A549 (cell line): ENCODE results near the gene AGAP9. TPM values are rescaled to one million over a fixed set of nuclear protein-coding genes. Genes with fewer than 3 reads are reported as not detected.
A peak's percentile ranks its signal among the peaks of the same experiment; 100 is the strongest.
"Not testable (repeated sequence)": the region's sequence is repeated elsewhere in the genome, so short reads cannot be mapped to it uniquely, and the experiment has no call there.

Source experiments
- ATAC-seq, 2 experiments: fragments of 200-7000 bp in 1 of 2; fragments of >200 bp in 1 of 2; cut with Nextera tagmentation in 1 of 2; cut with Tn5 transposase in 1 of 2; 3 replicates each; pipeline versions ENCODE4 v1.8.0 to v1.9.1; 2018 to 2020; ENCODE audit warnings: mild to moderate bottlenecking in 1 of 2, moderate library complexity in 1 of 2
- CTCF ChIA-PET: fragments of 300-600 bp; sonication (Branson Sonifier 250); formaldehyde crosslinking; extraction: SDS; loops from one replicate; lab custom pipeline; 2021; ENCODE audit warnings: antibody characterized with exemption, inconsistent platforms; lab: Yijun Ruan, JAX
- POLR2A ChIA-PET: fragments of 350-600 bp; formaldehyde crosslinking; extraction: SDS; loops from one replicate; lab custom pipeline; 2021; ENCODE audit warnings: antibody characterized with exemption, inconsistent platforms; lab: Yijun Ruan, JAX
- DNase-seq, 2 experiments: peaks; one replicate each; pipeline versions ENCODE4 v3.0.0 to v3.0.0-alpha.2; 2011 to 2016; ENCODE audit warnings: low read depth in 1 of 2, low spot score in 1 of 2
- FAIRE-seq: peaks from 2 replicates; lab custom pipeline; 2011; peaks lifted over from hg19 to GRCh38; lab: Jason Lieb, UNC
- H3K27ac ChIP-seq, 2 experiments: fragments of >200 bp; sonication (Bioruptor Twin); formaldehyde crosslinking; 3 replicates each; pipeline ENCODE4 v1.5.1; 2016 to 2017
- H3K4me1 ChIP-seq: fragments of >200 bp; sonication (Bioruptor Twin); formaldehyde crosslinking; 3 replicates; pipeline ENCODE4 v1.6.1; 2016
- H3K4me2 ChIP-seq: fragments of >200 bp; sonication (Bioruptor Twin); formaldehyde crosslinking; 3 replicates; pipeline ENCODE4 v1.6.1; 2016
- H3K4me3 ChIP-seq: fragments of >200 bp; sonication (Bioruptor Twin); formaldehyde crosslinking; 3 replicates; pipeline ENCODE4 v1.5.1; 2016
- H3K9me3 ChIP-seq: fragments of >200 bp; sonication (Bioruptor Twin); formaldehyde crosslinking; 3 replicates; pipeline ENCODE4 v1.6.1; 2016
- WGBS: methylation state at CpG from one replicate; pipeline ENCODE4 v1.1.6; 2017; ENCODE audit errors: missing lambda C conversion rate; 5-methylcytosine and 5-hydroxymethylcytosine counted together
- polyA plus RNA-seq, 4 experiments: library from polyadenylated mRNA; depleted of rRNA in 3 of 4; stranded (reverse); fragments of >200 nt; fragmentation: RNase III in 1 of 4; extraction: RNeasy Plus Mini Kit Qiagen cat#74134 plus additional on column Dnase treatment in 1 of 4; gene quantifications; 2 replicates in 3 of 4; 3 replicates in 1 of 4; pipeline ENCODE4 v1.2.3, GENCODE V29; 2011 to 2017

Gene AGAP9
- polyA plus RNA-seq, 2 of the 4 experiments (the other 2 are of a cell fraction) = 5.1 to 14.3 TPM

GRCh38 chr10:47494226-47494625 is 29.2 kb downstream of the AGAP9 start:
- CTCF ChIA-PET, H3K4me3 ChIP-seq, FAIRE-seq, H3K4me1 ChIP-seq, ATAC-seq, H3K4me2 ChIP-seq, DNase-seq, POLR2A ChIA-PET, H3K9me3 ChIP-seq, H3K27ac ChIP-seq: not testable (repeated sequence)
- WGBS = 22% methylated on average over 1 of the region's 6 CpGs

- FAIRE-seq, ATAC-seq, CTCF ChIA-PET, DNase-seq, H3K4me1 ChIP-seq, H3K4me3 ChIP-seq, POLR2A ChIA-PET, H3K9me3 ChIP-seq, H3K27ac ChIP-seq, H3K4me2 ChIP-seq: not testable (repeated sequence)
- WGBS = no CpG with 5 or more reads among the region's 9 CpGs
These were observed 31.8 kb downstream of the AGAP9 start, which contains the start of gene FAM25G for GRCh38 chr10:47491600-47491999. TSS of gene FAM25G (minus strand) at chr10:47491700. CDS start at chr10:47491674, 26 bp downstream.

- ATAC-seq, DNase-seq, H3K4me3 ChIP-seq, CTCF ChIA-PET, FAIRE-seq, H3K4me2 ChIP-seq, H3K4me1 ChIP-seq, H3K9me3 ChIP-seq, H3K27ac ChIP-seq, POLR2A ChIA-PET: not testable (repeated sequence)
- WGBS = no CpG with 5 or more reads among the region's 7 CpGs
These were observed 33.8 kb downstream of the AGAP9 start for GRCh38 chr10:47489630-47490029.

- DNase-seq, POLR2A ChIA-PET, H3K4me2 ChIP-seq, H3K4me1 ChIP-seq, CTCF ChIA-PET, H3K4me3 ChIP-seq, H3K9me3 ChIP-seq, FAIRE-seq, ATAC-seq: not testable (repeated sequence)
- H3K27ac ChIP-seq = peak overlapping the region in 1 of 2 experiments; percentile 49; a peak in 2 of 6 replicates
- 38% methylated on average over 4 of the region's 4 CpGs for WGBS
These were observed 37.5 kb downstream of the AGAP9 start for GRCh38 chr10:47485943-47486342.

DNA sequence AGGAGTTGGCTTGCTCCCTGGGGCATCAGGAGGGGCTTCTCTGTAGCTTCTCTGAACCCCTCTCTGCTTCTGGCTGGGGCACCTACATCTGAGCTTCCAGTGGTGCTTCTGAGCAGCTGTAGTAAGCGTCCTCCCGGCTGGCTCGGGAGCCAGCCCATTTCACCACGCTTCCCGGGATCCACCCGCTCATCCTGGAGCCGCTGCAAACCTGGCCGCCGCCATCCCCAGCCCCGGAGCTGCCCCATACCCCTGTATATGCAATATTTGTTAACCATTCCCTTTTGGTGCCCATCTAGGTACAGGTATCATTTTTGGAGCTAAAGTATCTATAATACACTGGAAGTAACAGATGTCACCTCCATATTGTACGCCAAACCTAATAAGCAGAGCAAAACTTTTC is 38.7 kb downstream of the AGAP9 start:
- H3K9me3 ChIP-seq, H3K4me1 ChIP-seq, ATAC-seq, POLR2A ChIA-PET, FAIRE-seq, H3K4me2 ChIP-seq, H3K4me3 ChIP-seq, DNase-seq, CTCF ChIA-PET: not testable (repeated sequence)
- WGBS = 96% methylated on average over 10 of the region's 11 CpGs
- peak overlapping the region in 1 of 2 experiments; percentile 68; a peak in 2 of 6 replicates for H3K27ac ChIP-seq

DNA sequence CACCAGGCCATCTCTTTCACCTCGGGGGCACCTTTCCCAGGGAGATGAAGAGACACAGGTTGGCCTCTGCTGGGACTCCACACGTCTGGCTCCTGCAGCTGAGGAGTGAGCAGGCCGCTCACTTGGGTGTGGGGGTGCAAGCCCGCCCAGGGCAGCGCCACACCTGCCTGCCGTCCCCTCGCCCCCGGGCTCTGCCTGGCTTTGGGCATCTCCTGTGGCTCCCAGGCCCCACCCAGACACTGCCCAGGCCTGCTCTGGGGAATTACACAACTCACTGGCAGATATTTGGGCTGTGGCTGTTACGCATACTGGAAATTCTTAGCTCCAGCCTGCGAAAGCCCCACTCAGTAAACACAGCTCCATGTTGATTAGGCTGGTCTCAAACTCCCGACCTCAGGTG is 39.5 kb downstream of the AGAP9 start, which contains the start of gene ANXA8:
ANXA8 (minus strand) TSS at position 193 of the 400 bp plus-strand sequence; CDS start at position 11, 182 bp downstream.
- DNase-seq, H3K4me1 ChIP-seq, H3K4me3 ChIP-seq, CTCF ChIA-PET, H3K9me3 ChIP-seq, POLR2A ChIA-PET, FAIRE-seq: not testable (repeated sequence)
- H3K4me2 ChIP-seq = peak within 1 kb of the TSS; percentile 42; the same call in 2 of the 3 replicates
- 66% methylated on average over 2 of the region's 11 CpGs for WGBS
- peak in 1 of 2 experiments; percentile 6; a peak in 3 of 6 replicates for ATAC-seq
- peak within 1 kb of the TSS; percentile 65 to 88 for H3K27ac ChIP-seq

DNA sequence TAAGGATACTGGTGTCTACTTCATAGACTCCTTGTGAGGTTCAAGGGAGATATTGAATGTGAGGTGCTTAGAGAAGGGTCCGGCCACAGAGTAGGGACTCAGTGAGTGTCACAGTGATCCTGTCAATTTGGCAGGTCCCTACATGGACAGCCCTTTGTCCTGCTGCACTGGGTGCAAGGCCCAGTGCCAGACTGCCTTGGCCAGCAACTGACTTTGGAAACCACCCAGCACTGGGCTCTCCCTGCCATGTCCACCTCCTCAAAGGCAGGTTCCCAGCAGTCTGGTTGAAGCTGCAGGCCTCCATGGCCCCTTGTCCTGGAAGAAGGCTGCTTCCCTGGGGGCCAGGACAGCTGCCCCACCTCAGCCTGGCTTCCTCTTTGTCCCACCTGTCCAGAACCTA is 41.1 kb downstream of the AGAP9 start:
- CTCF ChIA-PET, H3K4me3 ChIP-seq, H3K4me2 ChIP-seq, H3K27ac ChIP-seq, H3K4me1 ChIP-seq, H3K9me3 ChIP-seq, POLR2A ChIA-PET, ATAC-seq, FAIRE-seq, DNase-seq: not testable (repeated sequence)
- WGBS = no CpG with 5 or more reads among the region's 1 CpG

- DNase-seq, CTCF ChIA-PET, FAIRE-seq, POLR2A ChIA-PET, H3K9me3 ChIP-seq, H3K4me1 ChIP-seq, H3K4me3 ChIP-seq: not testable (repeated sequence)
- WGBS = 61% methylated on average over 5 of the region's 6 CpGs
- peak overlapping the region; percentile 47; the same call in 2 of the 3 replicates for H3K4me2 ChIP-seq
- peak overlapping the region; percentile 73 to 77; a peak in 5 of 6 replicates for H3K27ac ChIP-seq
- peak; percentile 62 to 67 for ATAC-seq
These were observed 41.7 kb downstream of the AGAP9 start for GRCh38 chr10:47481768-47482181.

DNA sequence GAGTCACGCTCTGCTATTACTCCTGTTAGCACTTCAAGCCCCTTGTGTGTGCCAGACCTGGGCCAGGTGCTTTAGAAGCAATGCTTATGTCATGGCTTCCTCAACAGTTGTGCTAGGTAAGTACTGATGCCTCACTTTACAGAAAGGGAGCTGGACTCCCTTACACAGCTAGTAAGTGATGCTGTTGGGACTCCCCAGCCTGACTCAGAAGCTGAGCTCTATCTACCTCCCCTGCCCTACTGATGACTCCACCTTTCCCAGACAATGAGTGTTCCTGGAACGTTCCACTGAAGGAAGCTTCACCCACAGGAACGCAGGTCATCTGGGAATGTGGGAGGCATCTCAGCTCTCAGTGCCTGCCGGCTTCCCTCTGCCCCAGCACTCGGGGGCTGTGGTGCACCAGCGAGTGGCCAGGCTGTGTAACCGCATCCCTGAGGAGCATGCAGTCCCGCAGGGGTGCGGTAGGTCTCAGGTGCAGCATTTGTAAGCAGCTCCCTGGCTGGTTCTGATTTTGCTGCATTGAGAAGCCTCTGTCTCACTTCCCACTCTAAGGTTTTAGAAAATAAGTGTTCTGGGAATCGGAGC is 42.2 kb downstream of the AGAP9 start:
- Histone ChIP-seq H3K4me2 (peak overlapping the region; percentile 47; the same call in 2 of the 3 replicates), H3K27ac (peak overlapping the region; percentile 73 to 75; a peak in 5 of 6 replicates)
- FAIRE-seq, POLR2A ChIA-PET, H3K4me1 ChIP-seq, H3K4me3 ChIP-seq, CTCF ChIA-PET, H3K9me3 ChIP-seq: not testable (repeated sequence)
- DNase-seq (peak in 1 of 2 experiments; percentile 76), ATAC-seq (peak; percentile 90 to 93)
- 40% methylated on average over 1 of the region's 10 CpGs for WGBS

DNA sequence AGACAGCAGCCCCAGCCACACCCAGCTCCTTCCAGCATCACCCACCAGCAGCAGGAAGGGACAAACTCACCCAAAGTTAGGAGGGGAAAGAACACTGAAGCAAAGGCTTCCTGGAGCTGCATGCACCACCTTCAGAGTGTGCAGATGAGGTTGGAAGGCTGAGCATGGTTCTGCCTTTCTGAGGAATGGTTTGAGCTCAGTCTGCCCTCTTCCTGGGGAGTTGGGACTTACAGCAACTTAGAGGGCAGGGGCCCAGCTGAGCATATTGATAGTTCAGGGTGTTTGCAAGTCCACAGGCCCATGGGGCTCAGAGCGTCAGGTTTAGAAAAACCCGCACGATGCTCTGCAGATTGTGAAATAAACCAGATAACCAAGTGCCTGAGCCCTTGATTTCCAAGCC is 43.3 kb downstream of the AGAP9 start:
- ATAC-seq = peak in 1 of 2 experiments; percentile 7; a peak in 1 of 6 replicates
- H3K4me1 ChIP-seq, DNase-seq, H3K4me2 ChIP-seq, H3K27ac ChIP-seq, FAIRE-seq, CTCF ChIA-PET, H3K9me3 ChIP-seq, H3K4me3 ChIP-seq, POLR2A ChIA-PET: not testable (repeated sequence)
- WGBS = no CpG with 5 or more reads among the region's 3 CpGs

DNA sequence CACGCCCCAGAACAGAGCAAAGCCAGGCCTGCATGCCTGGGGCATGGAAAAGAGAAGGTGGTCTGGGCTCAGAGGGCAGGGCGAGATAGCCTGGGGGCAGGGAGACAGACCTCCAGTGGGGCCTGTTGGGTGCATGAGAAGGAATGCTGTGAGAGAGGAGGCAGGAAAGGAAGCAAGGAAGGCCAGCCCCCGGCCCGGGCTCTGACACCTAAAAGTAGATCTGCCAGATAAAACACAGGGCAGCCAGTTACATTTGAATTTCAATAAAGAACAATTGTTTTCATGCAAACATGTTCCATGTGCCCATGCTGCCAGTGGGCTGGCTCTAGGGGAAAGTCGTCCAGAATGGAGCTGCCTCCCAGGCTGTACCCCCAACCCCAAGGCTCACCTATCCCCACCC is 45.3 kb downstream of the AGAP9 start:
- FAIRE-seq, H3K4me1 ChIP-seq, H3K27ac ChIP-seq, CTCF ChIA-PET, H3K4me3 ChIP-seq, H3K9me3 ChIP-seq, DNase-seq, ATAC-seq, H3K4me2 ChIP-seq, POLR2A ChIA-PET: not testable (repeated sequence)
- 74% methylated on average over 3 of the region's 5 CpGs for WGBS
